K562 (cell line): ENCODE data around the gene TBL1X. TPM values are rescaled to one million over a fixed set of nuclear protein-coding genes. Genes with fewer than 3 reads are reported as not detected.

Experiments
- ATAC-seq: fragments of 200-7000 bp; cut with Tn5 transposase; 3 replicates; pipeline ENCODE4 v1.9.1; 2020; ENCODE audit warnings: moderate library complexity
- BruUV-seq: library from RNA; stranded (reverse); fragments of 400-500 nt; replicated peaks from 2 replicates; lab custom pipeline; 2021; lab: Mats Ljungman, UMichigan
- CTCF ChIA-PET: fragments of 300-600 bp; formaldehyde crosslinking; extraction: SDS; loops from one replicate; lab custom pipeline; 2021; ENCODE audit warnings: low intra/inter-chr PET ratio; lab: Yijun Ruan, JAX
- POLR2A ChIA-PET: fragments of 300-600, 350-650 bp; sonication (Branson Sonifier 250); formaldehyde crosslinking; extraction: SDS; loops from one replicate; lab custom pipeline; 2021; ENCODE audit warnings: antibody characterized with exemption, inconsistent platforms; lab: Yijun Ruan, JAX
- DNase-seq, 4 experiments: peaks; one replicate each; pipeline versions ENCODE4 v3.0.0 to v3.0.0-alpha.2; 2011 to 2018; ENCODE audit warnings: low spot score in 3 of 4, mixed read lengths in 3 of 4; ENCODE audit errors: extremely low read depth in 1 of 4
- FAIRE-seq: peaks from 2 replicates; lab custom pipeline; 2011; peaks lifted over from hg19 to GRCh38; lab: Jason Lieb, UNC
- H2AFZ ChIP-seq: 2 replicates; pipeline ENCODE4 v1.6.0; 2011; ENCODE audit warnings: low read depth, low read length, control low read depth, inconsistent platforms
- H3K27ac ChIP-seq: fragments of 200-600 bp; 3 replicates; pipeline ENCODE4 v1.8.0; 2011; ENCODE audit warnings: low read depth, mild to moderate bottlenecking, control low read depth, inconsistent platforms, low read length, moderate library complexity, mixed read lengths; ENCODE audit errors: extremely low read depth
- H3K27me3 ChIP-seq, 2 experiments: fragments of 300-600 bp in 1 of 2; 2 replicates in 1 of 2; 3 replicates in 1 of 2; pipeline versions ENCODE4 v1.6.0 to v1.8.0; 2011; ENCODE audit warnings: inconsistent platforms in 2 of 2, low read length in 2 of 2, mild to moderate bottlenecking in 1 of 2, mixed read lengths in 1 of 2, moderate library complexity in 1 of 2; ENCODE audit not compliant: control insufficient read depth in 2 of 2, insufficient read depth in 2 of 2
- H3K36me3 ChIP-seq: fragments of 300-600 bp; 3 replicates; pipeline ENCODE4 v1.8.0; 2011; ENCODE audit warnings: mild to moderate bottlenecking, low read length, inconsistent platforms; ENCODE audit not compliant: control insufficient read depth, insufficient read depth
- H3K4me1 ChIP-seq, 2 experiments: fragments of 200-600 bp in 1 of 2; replicated peaks in 1 of 2; 2 replicates in 1 of 2; 3 replicates in 1 of 2; pipeline versions ENCODE4 v1.5.1 to v1.8.0; 2011; ENCODE audit warnings: inconsistent platforms in 2 of 2, low read length in 2 of 2, mild to moderate bottlenecking in 1 of 2, mixed read lengths in 1 of 2, moderate library complexity in 1 of 2; ENCODE audit not compliant: control insufficient read depth in 2 of 2, insufficient read depth in 2 of 2
- H3K4me2 ChIP-seq: 2 replicates; pipeline ENCODE4 v1.6.1; 2011; ENCODE audit warnings: low read length, control low read depth, inconsistent platforms, mixed read lengths; ENCODE audit not compliant: insufficient read depth
- H3K4me3 ChIP-seq: fragments of 200-600 bp; sonication (generic), shearing (Covaris generic); 2 replicates; pipeline ENCODE4 v1.5.1; 2016; ENCODE audit warnings: control low read depth, inconsistent platforms
- H3K79me2 ChIP-seq: fragments of 200-600 bp; 3 replicates; pipeline ENCODE4 v1.8.0; 2011; ENCODE audit warnings: low read length, inconsistent platforms; ENCODE audit not compliant: control insufficient read depth, insufficient read depth
- H3K9ac ChIP-seq, 2 experiments: 2 replicates each; pipeline versions ENCODE4 v1.6.0 to v1.6.1; 2011; ENCODE audit warnings: low read depth in 2 of 2, low read length in 2 of 2, control low read depth in 1 of 2, inconsistent platforms in 1 of 2, mild to moderate bottlenecking in 1 of 2, mixed read lengths in 1 of 2; ENCODE audit not compliant: insufficient read depth in 1 of 2
- H3K9me1 ChIP-seq: one replicate; pipeline ENCODE4 v1.6.0; 2011; ENCODE audit warnings: inconsistent platforms, mild to moderate bottlenecking, low read length, moderate library complexity; ENCODE audit not compliant: control insufficient read depth, insufficient read depth
- H3K9me3 ChIP-seq: replicated peaks from 2 replicates; pipeline ENCODE4 v1.5.1; 2011; ENCODE audit warnings: low read depth, low read length, inconsistent platforms; ENCODE audit not compliant: control insufficient read depth, insufficient read depth
- H4K20me1 ChIP-seq: replicated peaks from 2 replicates; pipeline ENCODE4 v1.6.1; 2011; ENCODE audit warnings: low read length, inconsistent platforms, mixed read lengths; ENCODE audit not compliant: control insufficient read depth, insufficient read depth
- ATF7 ChIP-seq: fragments of 450-650 bp; IDR thresholded peaks from 2 replicates; pipeline ENCODE4 v1.7.1; 2014; ENCODE audit warnings: mild to moderate bottlenecking, moderate library complexity
- CREB3 ChIP-seq: fragments of 450-650 bp; conservative IDR thresholded peaks from 2 replicates; pipeline ENCODE4 v1.6.1; 2016; ENCODE audit warnings: missing genetic modification characterization, low read depth, mild to moderate bottlenecking, missing compliant biosample characterization, moderate library complexity
- ELK1 ChIP-seq: sonication (generic); formaldehyde crosslinking; IDR thresholded peaks from 2 replicates; pipeline ENCODE4 v1.8.1; 2022; ENCODE audit warnings: missing genetic modification reagents
- FOXM1 ChIP-seq, 2 experiments: fragments of 450-650 bp in 1 of 2; sonication (generic) in 1 of 2; formaldehyde crosslinking in 1 of 2; IDR thresholded peaks; 2 replicates each; pipeline versions ENCODE4 v1.6.1 to v1.9.0; 2017 to 2022; ENCODE audit warnings: low read depth in 2 of 2, mild to moderate bottlenecking in 2 of 2, missing genetic modification reagents in 1 of 2, moderate library complexity in 1 of 2
- GATA2 ChIP-seq: sonication (generic); formaldehyde crosslinking; IDR thresholded peaks from 2 replicates; pipeline ENCODE4 v1.4.0; 2020; ENCODE audit warnings: mild to moderate bottlenecking, missing genetic modification reagents
- MYNN ChIP-seq, 2 experiments: sonication (generic); formaldehyde crosslinking in 1 of 2; IDR thresholded peaks; 2 replicates each; pipeline versions ENCODE4 v1.5.0 to v1.6.1; 2016 to 2020; ENCODE audit warnings: antibody characterized with exemption in 1 of 2, missing genetic modification reagents in 1 of 2
- NCOA6 ChIP-seq: fragments of 450-650 bp; IDR thresholded peaks from 2 replicates; pipeline ENCODE4 v1.6.1; 2017; ENCODE audit warnings: mild to moderate bottlenecking
- NFE2L1 ChIP-seq: fragments of 450-650 bp; IDR thresholded peaks from 2 replicates; pipeline ENCODE4 v1.6.1; 2016; ENCODE audit warnings: missing genetic modification characterization, low read depth, mild to moderate bottlenecking, missing compliant biosample characterization, moderate library complexity, borderline replicate concordance
- PCBP1 ChIP-seq: fragments of 200-400 bp; formaldehyde crosslinking; IDR thresholded peaks from 2 replicates; pipeline ENCODE4 v1.6.1; 2018; ENCODE audit warnings: mild to moderate bottlenecking, low read depth, low read length; ENCODE audit not compliant: poor library complexity, severe bottlenecking
- RBFOX2 ChIP-seq: fragments of 200-400 bp; formaldehyde crosslinking; IDR thresholded peaks from 2 replicates; pipeline ENCODE4 v1.6.1; 2017; ENCODE audit warnings: low read depth, mild to moderate bottlenecking, low read length, moderate library complexity
- SP1 ChIP-seq: sonication (generic); formaldehyde crosslinking; IDR thresholded peaks from 2 replicates; pipeline ENCODE4 v1.8.1; 2022; ENCODE audit warnings: mild to moderate bottlenecking, missing genetic modification reagents
- SRSF9 ChIP-seq: fragments of 200-400 bp; formaldehyde crosslinking; IDR thresholded peaks from 2 replicates; pipeline ENCODE4 v1.6.1; 2017; ENCODE audit warnings: low read depth, low read length, borderline replicate concordance
- STAT5A ChIP-seq: IDR thresholded peaks from 2 replicates; pipeline ENCODE4 v1.6.1; 2012; ENCODE audit warnings: low read length, inconsistent platforms, borderline replicate concordance
- TCF15 ChIP-seq: fragments of 250-450 bp; sonication (Bioruptor Pico); IDR thresholded peaks from 2 replicates; pipeline ENCODE4 v1.8.0; 2022; ENCODE audit warnings: moderate library complexity, mild to moderate bottlenecking, inconsistent platforms
- U2AF2 ChIP-seq: fragments of 200-400 bp; formaldehyde crosslinking; optimal IDR thresholded peaks from 2 replicates; pipeline ENCODE3; 2017; ENCODE audit warnings: low read depth, mild to moderate bottlenecking, low read length
- ZBTB34 ChIP-seq: fragments of 250-450 bp; sonication (Bioruptor Pico); IDR thresholded peaks from 2 replicates; pipeline ENCODE4 v1.8.0; 2021; ENCODE audit warnings: mild to moderate bottlenecking, moderate library complexity
- ZFP36 ChIP-seq: fragments of 150-350 bp; IDR thresholded peaks from 2 replicates; pipeline ENCODE4 v1.6.1; 2018; ENCODE audit warnings: low read length, low read depth; ENCODE audit not compliant: partially characterized antibody
- ZNF445 ChIP-seq: fragments of 250-450 bp; sonication (Bioruptor Pico); IDR thresholded peaks from 2 replicates; pipeline ENCODE4 v1.4.0; 2020; ENCODE audit warnings: low read depth, mild to moderate bottlenecking, moderate library complexity
- WGBS: fragments of 100-300 bp; shearing (Covaris generic); methylation state at CpG from one replicate; pipeline ENCODE4 v1.1.6; 2016; ENCODE audit warnings: low coverage, mixed read lengths; ENCODE audit not compliant: insufficient coverage; ENCODE audit errors: missing lambda C conversion rate; 5-methylcytosine and 5-hydroxymethylcytosine counted together
- in situ Hi-C: fragments of 300-500 bp; cut with MboI; formaldehyde crosslinking; loops from 4 replicates; pipeline ENCODE4 v1.15.0; 2018; ENCODE audit warnings: inconsistent platforms, mixed read lengths
- intact Hi-C: fragments of 100-400 bp; cut with micrococcal nuclease; formaldehyde crosslinking; loops from 2 replicates; pipeline ENCODE4 v1.14.2; 2022
- polyA plus RNA-seq, 8 experiments: library from polyadenylated mRNA; depleted of rRNA in 4 of 8; stranded (reverse) in 5 of 8; unstranded in 3 of 8; fragments of >200 nt; fragmentation: Nextera tagmentation in 2 of 8; fragmentation: Illumina TruSeq in 1 of 8; extraction: Ambion mirVana in 2 of 8; extraction: Trizol in 1 of 8; gene quantifications; 2 replicates each; pipeline versions ENCODE4 v1.2.1 to v1.2.3, GENCODE V29; 2011 to 2014; ENCODE audit warnings: inconsistent platforms in 1 of 8, missing spikeins in 1 of 8
- total RNA-seq, 7 experiments: library from RNA; depleted of rRNA in 6 of 7; stranded (reverse); fragments of >200 nt in 6 of 7; fragmentation: Illumina TruSeq in 2 of 7; extraction: Trizol in 2 of 7; gene quantifications; 2 replicates each; pipeline versions ENCODE4 v1.2.1 to v1.2.3, GENCODE V29; 2011 to 2021; ENCODE audit warnings: low replicate concordance in 1 of 7

The TBL1X gene
- total and polyA plus RNA-seq, 9 of the 15 experiments (the other 6 are each of a cell fraction or from before 2014, with no cell fraction given): 6.0 to 49.6 (median 19.7) TPM

GRCh38 chrX:9682456-9682855 lies 217.6 kb downstream of the TBL1X start:
- 0 out of 2 replicates have a peak, but pooled peaks cover 4% of the 10 kb centered on the region for H4K20me1 ChIP-seq
- 94% methylated on average over 7 of the region's 10 CpGs for WGBS
- TF ChIP-seq RBFOX2: no peak
- TF ChIP-seq ZNF445 (CRISPR knock-in tag): no peak
- no peak for TF ChIP-seq ZFP36
- no peak for TF ChIP-seq STAT5A
- TF ChIP-seq SP1 (CRISPR knock-in tag): no peak
- TF ChIP-seq ELK1 (CRISPR knock-in tag): no peak
- TF ChIP-seq ZBTB34 (CRISPR knock-in tag): no peak
- TF ChIP-seq CREB3 (tag): no peak
- TF ChIP-seq SRSF9: no peak
- no peak for TF ChIP-seq GATA2 (CRISPR knock-in tag)
- no peak for TF ChIP-seq FOXM1 (IDR thresholded peaks at IDR 0.05; ENCODE audit: low read depth)
- no peak for TF ChIP-seq FOXM1 (CRISPR knock-in tag; IDR thresholded peaks at IDR 0.05; ENCODE audit: low read depth)
- TF ChIP-seq PCBP1: no peak
- no peak for TF ChIP-seq MYNN (IDR thresholded peaks at IDR 0.05)
- TF ChIP-seq MYNN (CRISPR knock-in tag; IDR thresholded peaks at IDR 0.05): no peak
- no peak for TF ChIP-seq U2AF2
- no peak for TF ChIP-seq NCOA6
- TF ChIP-seq TCF15: no peak
- no peak for TF ChIP-seq NFE2L1 (tag)
- no peak for TF ChIP-seq ATF7

More at GRCh38 chrX:9682456-9682855, 217.6 kb downstream of the TBL1X start:
- no TSS peak for BruUV-seq
- Histone ChIP-seq H3K9me3 (no peaks in the 10 kb centered on the region), H3K27me3 (no peaks in the 10 kb centered on the region), H3K4me3 (no peak overlapping the region), H3K4me1 (no peaks in the 10 kb centered on the region), H3K4me2 (no peak overlapping the region), H3K36me3 (peaks cover 10% of the 10 kb centered on the region; the same call in 2 of the 3 replicates), H3K9ac (no peak overlapping the region), H3K27ac (no peak overlapping the region), H2AFZ (no peak overlapping the region), H3K9me1 (no peaks in the 10 kb centered on the region), H3K79me2 (no peaks in the 10 kb centered on the region)
- DNase-seq: no peak
- CTCF ChIA-PET: no interaction called here
- FAIRE-seq: no peak
- in situ Hi-C loops: no loop called here
- no peak for ATAC-seq
- POLR2A ChIA-PET: interaction anchor here (0.6 kb wide), 2 partner anchors 11 to 194 kb away, joined by 3 read pairs; no protein-coding TSS in a partner anchor
- intact Hi-C loops: no loop called here
